ENCODE data around the gene TRIM33.
"Not testable (repeated sequence)": the region's sequence is repeated elsewhere in the genome, so short reads cannot be mapped to it uniquely, and the experiment has no call there.

The TRIM33 gene

GRCh38 chr1:114369930-114370329, 141.1 kb downstream of the TRIM33 start:
- peaks cover 12% of the 10 kb centered on the region for H3K9me3 ChIP-seq (ENCODE audit: control insufficient read depth, low read length)
- no peak overlapping the region for H3K4me3 ChIP-seq (ENCODE audit: low read length)
- H3K4me1 ChIP-seq (ENCODE audit: control insufficient read depth, insufficient read depth, low read length), result peaks cover 24% of the 10 kb centered on the region
- no peaks in the 10 kb centered on the region for H3K36me3 ChIP-seq (ENCODE audit: control insufficient read depth, insufficient read depth, low read length, severe bottlenecking)
- DNase-seq (ENCODE audit: low read depth), result peak; percentile 37
- peak overlapping the region; percentile 16 for H3K9ac ChIP-seq (ENCODE audit: low read length)
- H3K27me3 ChIP-seq (replicated peaks; ENCODE audit: control insufficient read depth, insufficient read depth, low read length), result no peaks in the 10 kb centered on the region

- H3K4me3 ChIP-seq (ENCODE audit: low read length); DNase-seq (ENCODE audit: low read depth); H3K36me3 ChIP-seq (ENCODE audit: control insufficient read depth, insufficient read depth, low read length, severe bottlenecking); H3K27me3 ChIP-seq (replicated peaks; ENCODE audit: control insufficient read depth, insufficient read depth, low read length): not testable (repeated sequence)
- Histone ChIP-seq H3K9ac (ENCODE audit: low read length) (peak overlapping the region; percentile 16), H3K4me1 (ENCODE audit: control insufficient read depth, insufficient read depth, low read length) (peaks cover 24% of the 10 kb centered on the region), H3K9me3 (ENCODE audit: control insufficient read depth, low read length) (peaks cover 10% of the 10 kb centered on the region)
Measured at GRCh38 chr1:114369266-114369919, 141.6 kb downstream of the TRIM33 start.

- Histone ChIP-seq H3K36me3 (ENCODE audit: control insufficient read depth, insufficient read depth, low read length, severe bottlenecking) (no peaks in the 10 kb centered on the region), H3K4me3 (ENCODE audit: low read length) (no peak overlapping the region), H3K4me1 (ENCODE audit: control insufficient read depth, insufficient read depth, low read length) (peaks cover 24% of the 10 kb centered on the region), H3K27me3 (replicated peaks; ENCODE audit: control insufficient read depth, insufficient read depth, low read length) (no peaks in the 10 kb centered on the region), H3K9ac (ENCODE audit: low read length) (no peak overlapping the region), H3K9me3 (ENCODE audit: control insufficient read depth, low read length) (peaks cover 4% of the 10 kb centered on the region)
- DNase-seq (ENCODE audit: low read depth), result no peak
Measured at GRCh38 chr1:114368560-114369255, 142.3 kb downstream of the TRIM33 start.

GRCh38 chr1:114367810-114368209, 143.2 kb downstream of the TRIM33 start:
- Histone ChIP-seq H3K4me1 (ENCODE audit: control insufficient read depth, insufficient read depth, low read length) (peaks cover 24% of the 10 kb centered on the region), H3K9ac (ENCODE audit: low read length) (no peak overlapping the region), H3K27me3 (replicated peaks; ENCODE audit: control insufficient read depth, insufficient read depth, low read length) (no peaks in the 10 kb centered on the region), H3K4me3 (ENCODE audit: low read length) (no peak overlapping the region), H3K36me3 (ENCODE audit: control insufficient read depth, insufficient read depth, low read length, severe bottlenecking) (no peaks in the 10 kb centered on the region), H3K9me3 (ENCODE audit: control insufficient read depth, low read length) (peaks cover 9% of the 10 kb centered on the region)
- no peak for DNase-seq (ENCODE audit: low read depth)

- H3K36me3 ChIP-seq (ENCODE audit: control insufficient read depth, insufficient read depth, low read length, severe bottlenecking); DNase-seq (ENCODE audit: low read depth); H3K4me1 ChIP-seq (ENCODE audit: control insufficient read depth, insufficient read depth, low read length); H3K4me3 ChIP-seq (ENCODE audit: low read length); H3K27me3 ChIP-seq (replicated peaks; ENCODE audit: control insufficient read depth, insufficient read depth, low read length); H3K9ac ChIP-seq (ENCODE audit: low read length): not testable (repeated sequence)
- peaks cover 13% of the 10 kb centered on the region for H3K9me3 ChIP-seq (ENCODE audit: control insufficient read depth, low read length)
Measured at GRCh38 chr1:114363230-114363629, 147.8 kb downstream of the TRIM33 start.

GRCh38 chr1:114359791-114360190, 151.2 kb downstream of the TRIM33 start:
- Histone ChIP-seq H3K27me3 (replicated peaks; ENCODE audit: control insufficient read depth, insufficient read depth, low read length) (no peaks in the 10 kb centered on the region), H3K36me3 (ENCODE audit: control insufficient read depth, insufficient read depth, low read length, severe bottlenecking) (no peaks in the 10 kb centered on the region), H3K4me3 (ENCODE audit: low read length) (no peak overlapping the region), H3K9ac (ENCODE audit: low read length) (no peak overlapping the region), H3K4me1 (ENCODE audit: control insufficient read depth, insufficient read depth, low read length) (no peaks in the 10 kb centered on the region), H3K9me3 (ENCODE audit: control insufficient read depth, low read length) (peaks cover 13% of the 10 kb centered on the region)
- no peak for DNase-seq (ENCODE audit: low read depth)

GRCh38 chr1:114355240-114355639, 155.8 kb downstream of the TRIM33 start:
- DNase-seq (ENCODE audit: low read depth), result no peak
- H3K9ac ChIP-seq (ENCODE audit: low read length), result no peak overlapping the region
- H3K4me3 ChIP-seq (ENCODE audit: low read length), result no peak overlapping the region
- peaks cover 13% of the 10 kb centered on the region for H3K4me1 ChIP-seq (ENCODE audit: control insufficient read depth, insufficient read depth, low read length)
- no peaks in the 10 kb centered on the region for H3K9me3 ChIP-seq (ENCODE audit: control insufficient read depth, low read length)
- no peaks in the 10 kb centered on the region for H3K36me3 ChIP-seq (ENCODE audit: control insufficient read depth, insufficient read depth, low read length, severe bottlenecking)
- H3K27me3 ChIP-seq (replicated peaks; ENCODE audit: control insufficient read depth, insufficient read depth, low read length), result peaks cover 4% of the 10 kb centered on the region

- Histone ChIP-seq H3K9me3 (ENCODE audit: control insufficient read depth, low read length) (no peaks in the 10 kb centered on the region), H3K36me3 (ENCODE audit: control insufficient read depth, insufficient read depth, low read length, severe bottlenecking) (no peaks in the 10 kb centered on the region), H3K4me3 (ENCODE audit: low read length) (no peak overlapping the region), H3K4me1 (ENCODE audit: control insufficient read depth, insufficient read depth, low read length) (peaks cover 13% of the 10 kb centered on the region), H3K27me3 (replicated peaks; ENCODE audit: control insufficient read depth, insufficient read depth, low read length) (peaks cover 15% of the 10 kb centered on the region), H3K9ac (ENCODE audit: low read length) (no peak overlapping the region)
- peak; percentile 28 for DNase-seq (ENCODE audit: low read depth)
Measured at GRCh38 chr1:114353262-114353661, 157.7 kb downstream of the TRIM33 start.

- no peak overlapping the region for H3K9ac ChIP-seq (ENCODE audit: low read length)
- peaks cover 15% of the 10 kb centered on the region for H3K27me3 ChIP-seq (replicated peaks; ENCODE audit: control insufficient read depth, insufficient read depth, low read length)
- H3K36me3 ChIP-seq (ENCODE audit: control insufficient read depth, insufficient read depth, low read length, severe bottlenecking), result no peaks in the 10 kb centered on the region
- no peaks in the 10 kb centered on the region for H3K9me3 ChIP-seq (ENCODE audit: control insufficient read depth, low read length)
- DNase-seq (ENCODE audit: low read depth), result no peak
- peaks cover 13% of the 10 kb centered on the region for H3K4me1 ChIP-seq (ENCODE audit: control insufficient read depth, insufficient read depth, low read length)
- H3K4me3 ChIP-seq (ENCODE audit: low read length), result no peak overlapping the region
Measured at GRCh38 chr1:114352797-114353196, 158.2 kb downstream of the TRIM33 start.

GRCh38 chr1:114350731-114351445, 160.1 kb downstream of the TRIM33 start:
- H3K27me3 ChIP-seq (replicated peaks; ENCODE audit: control insufficient read depth, insufficient read depth, low read length), result peaks cover 15% of the 10 kb centered on the region
- no peak overlapping the region for H3K9ac ChIP-seq (ENCODE audit: low read length)
- no peak overlapping the region for H3K4me3 ChIP-seq (ENCODE audit: low read length)
- H3K4me1 ChIP-seq (ENCODE audit: control insufficient read depth, insufficient read depth, low read length), result peaks cover 18% of the 10 kb centered on the region
- no peaks in the 10 kb centered on the region for H3K9me3 ChIP-seq (ENCODE audit: control insufficient read depth, low read length)
- DNase-seq (ENCODE audit: low read depth), result no peak
- H3K36me3 ChIP-seq (ENCODE audit: control insufficient read depth, insufficient read depth, low read length, severe bottlenecking), result no peaks in the 10 kb centered on the region

- Histone ChIP-seq H3K4me3 (ENCODE audit: low read length) (no peak overlapping the region), H3K4me1 (ENCODE audit: control insufficient read depth, insufficient read depth, low read length) (peaks cover 23% of the 10 kb centered on the region), H3K27me3 (replicated peaks; ENCODE audit: control insufficient read depth, insufficient read depth, low read length) (peaks cover 15% of the 10 kb centered on the region), H3K9me3 (ENCODE audit: control insufficient read depth, low read length) (no peaks in the 10 kb centered on the region), H3K9ac (ENCODE audit: low read length) (no peak overlapping the region), H3K36me3 (ENCODE audit: control insufficient read depth, insufficient read depth, low read length, severe bottlenecking) (no peaks in the 10 kb centered on the region)
- no peak for DNase-seq (ENCODE audit: low read depth)
Measured at GRCh38 chr1:114349891-114350605, 161.0 kb downstream of the TRIM33 start.

Data from adipocyte (in vitro differentiated cells).